HCT116 (cell line): ENCODE data around the gene TDRD9. TPM values are rescaled to one million over a fixed set of nuclear protein-coding genes. Genes with fewer than 3 reads are reported as not detected.

ENCODE experiments used
- ATAC-seq: fragments of 200-7000 bp; cut with Tn5 transposase; 2 replicates; pipeline ENCODE4 v1.9.1; 2020; ENCODE audit warnings: mild to moderate bottlenecking, moderate library complexity
- BruUV-seq: library from RNA; stranded (reverse); fragments of 400-500 nt; replicated peaks from 2 replicates; lab custom pipeline; 2021; lab: Mats Ljungman, UMichigan
- CTCF ChIA-PET: fragments of 300-600 bp; sonication (Branson Sonifier 250); formaldehyde crosslinking; loops from one replicate; lab custom pipeline; 2021; ENCODE audit warnings: antibody characterized with exemption; lab: Charles Lee
- POLR2A ChIA-PET: fragments of 300-600, 350-600 bp; sonication (Branson Sonifier 250); formaldehyde crosslinking; loops from one replicate; lab custom pipeline; 2021; ENCODE audit warnings: antibody characterized with exemption; lab: Charles Lee
- RAD21 ChIA-PET, 2 experiments: fragments of 300-600 bp; sonication (Branson Sonifier 250); formaldehyde crosslinking; loops; one replicate each; lab custom pipeline; 2023; ENCODE audit warnings: low total read pairs in 2 of 2; ENCODE audit not compliant: uncharacterized antibody in 2 of 2, unreplicated experiment in 2 of 2, low non-redundant PET in 1 of 2; lab: Charles Lee
- DNase-seq: peaks from one replicate; pipeline ENCODE4 v3.0.0-alpha.2; 2010; ENCODE audit warnings: low read depth, low spot score
- H2AFZ ChIP-seq: fragments of 200-600 bp; shearing (Covaris generic), sonication (generic); 2 replicates; pipeline ENCODE4 v1.6.1; 2017; ENCODE audit warnings: low read depth, mixed run types, mixed read lengths, antibody characterized with exemption, low read length; ENCODE audit not compliant: poor library complexity, severe bottlenecking
- H3K27ac ChIP-seq: 2 replicates; pipeline ENCODE4 v1.5.1; 2012; ENCODE audit warnings: low read depth, low read length
- H3K27me3 ChIP-seq: fragments of 200-600 bp; sonication (generic); 2 replicates; pipeline ENCODE4 v1.6.1; 2016; ENCODE audit warnings: mixed run types, low read length, mixed read lengths; ENCODE audit not compliant: insufficient read depth
- H3K36me3 ChIP-seq, 2 experiments: fragments of 200-500 bp in 1 of 2; fragments of 200-600 bp in 1 of 2; sonication (Bioruptor generic) in 1 of 2; sonication (generic) in 1 of 2; 2 replicates each; pipeline versions ENCODE4 v1.5.1 to v1.6.1; 2014 to 2016; ENCODE audit warnings: low read length in 2 of 2, inconsistent platforms in 1 of 2, mixed read lengths in 1 of 2, mixed run types in 1 of 2; ENCODE audit not compliant: insufficient read depth in 2 of 2, control insufficient read depth in 1 of 2
- H3K4me1 ChIP-seq, 2 experiments: fragments of 200-600 bp in 1 of 2; sonication (generic) in 1 of 2; 2 replicates each; pipeline versions ENCODE4 v1.5.1 to v1.6.1; 2012 to 2017; ENCODE audit warnings: low read length in 2 of 2, inconsistent platforms in 1 of 2, mild to moderate bottlenecking in 1 of 2, mixed read lengths in 1 of 2, mixed run types in 1 of 2, moderate library complexity in 1 of 2; ENCODE audit not compliant: insufficient read depth in 2 of 2, control insufficient read depth in 1 of 2
- H3K4me2 ChIP-seq: fragments of 200-600 bp; sonication (generic); 2 replicates; pipeline ENCODE4 v1.6.1; 2017; ENCODE audit warnings: mixed run types, low read length, mixed read lengths
- H3K4me3 ChIP-seq, 2 experiments: fragments of 200-600 bp in 1 of 2; sonication (generic) in 1 of 2; replicated peaks in 1 of 2; 2 replicates each; pipeline ENCODE4 v1.5.1; 2011 to 2016; ENCODE audit warnings: low read length in 2 of 2, control low read depth in 1 of 2, low read depth in 1 of 2, mild to moderate bottlenecking in 1 of 2, mixed read lengths in 1 of 2, mixed run types in 1 of 2
- H3K79me2 ChIP-seq: fragments of 200-600 bp; sonication (generic); 2 replicates; pipeline ENCODE4 v1.6.1; 2017; ENCODE audit warnings: mild to moderate bottlenecking, mixed run types, low read length, moderate library complexity, mixed read lengths; ENCODE audit not compliant: insufficient read depth
- H3K9ac ChIP-seq: fragments of 200-600 bp; sonication (generic); 2 replicates; pipeline ENCODE4 v1.6.1; 2016; ENCODE audit warnings: low read length, mixed read lengths
- H3K9me2 ChIP-seq: fragments of 200-600 bp; sonication (generic), shearing (Covaris generic); 2 replicates; pipeline ENCODE4 v1.6.1; 2017; ENCODE audit warnings: mixed run types, mild to moderate bottlenecking, moderate library complexity; ENCODE audit not compliant: insufficient read depth
- H3K9me3 ChIP-seq, 2 experiments: fragments of 200-500 bp in 1 of 2; fragments of 200-600 bp in 1 of 2; sonication (Bioruptor generic) in 1 of 2; sonication (generic) in 1 of 2; 2 replicates each; pipeline ENCODE4 v1.6.1; 2014 to 2017; ENCODE audit warnings: low read length in 2 of 2, mixed read lengths in 2 of 2, inconsistent platforms in 1 of 2, low read depth in 1 of 2, mild to moderate bottlenecking in 1 of 2, mixed run types in 1 of 2, moderate library complexity in 1 of 2; ENCODE audit not compliant: control insufficient read depth in 1 of 2, insufficient read depth in 1 of 2
- H4K20me1 ChIP-seq: fragments of 200-600 bp; sonication (generic), shearing (Covaris generic); 2 replicates; pipeline ENCODE4 v1.6.1; 2017; ENCODE audit warnings: mixed run types, mild to moderate bottlenecking, moderate library complexity; ENCODE audit not compliant: insufficient read depth
- ELF1 ChIP-seq: IDR thresholded peaks from 2 replicates; pipeline ENCODE4 v1.6.1; 2012; ENCODE audit warnings: low read depth, borderline replicate concordance
- FOSL1 ChIP-seq: IDR thresholded peaks from 2 replicates; pipeline ENCODE4 v1.6.1; 2012; ENCODE audit warnings: low read depth
- REST ChIP-seq: IDR thresholded peaks from 2 replicates; pipeline ENCODE4 v1.6.1; 2012; ENCODE audit warnings: low read depth
- SIN3A ChIP-seq: IDR thresholded peaks from 2 replicates; pipeline ENCODE4 v1.6.1; 2012; ENCODE audit warnings: low read depth
- SP1 ChIP-seq: IDR thresholded peaks from 2 replicates; pipeline ENCODE4 v1.6.1; 2012; ENCODE audit warnings: low read depth
- TCF7L2 ChIP-seq: IDR thresholded peaks from 2 replicates; pipeline ENCODE4 v1.7.0; 2011; ENCODE audit warnings: borderline replicate concordance, inconsistent platforms; ENCODE audit not compliant: insufficient read depth, insufficient read length; ENCODE audit errors: extremely low read depth
- YY1 ChIP-seq: IDR thresholded peaks from 2 replicates; pipeline ENCODE4 v1.6.1; 2011; ENCODE audit warnings: low read length, low read depth, moderate library complexity, mild to moderate bottlenecking; ENCODE audit not compliant: insufficient replicate concordance; ENCODE audit errors: extremely low read depth
- ZBTB33 ChIP-seq: IDR thresholded peaks from 2 replicates; pipeline ENCODE4 v1.6.1; 2011; ENCODE audit warnings: mild to moderate bottlenecking, low read length, moderate library complexity; ENCODE audit not compliant: insufficient replicate concordance; ENCODE audit errors: extremely low read depth
- ZFX ChIP-seq: fragments of 450-650 bp; IDR thresholded peaks from 2 replicates; pipeline ENCODE4 v1.6.1; 2017
- ZNF274 ChIP-seq: fragments of 200-500 bp; sonication (Bioruptor generic); IDR thresholded peaks from 2 replicates; pipeline ENCODE4 v1.6.1; 2014; ENCODE audit warnings: mild to moderate bottlenecking, low read depth, low read length, inconsistent platforms
- intact Hi-C: fragments of 100-400 bp; cut with micrococcal nuclease; formaldehyde crosslinking; loops from 2 replicates; pipeline ENCODE4 v1.10.0; 2022
- total RNA-seq: library from RNA; stranded (reverse); gene quantifications from one replicate; pipeline ENCODE4 v1.2.1, GENCODE V29; 2021; ENCODE audit not compliant: unreplicated experiment
- TF ChIP-seq, protein P1 (sequence below): IDR thresholded peaks from 2 replicates; pipeline ENCODE4 v1.6.1; 2012

Gene TDRD9
- total RNA-seq, 1 experiment from 2014 or later, result not detected

- H3K4me3 ChIP-seq, result no peak overlapping the region
- no peaks in the 10 kb centered on the region for H3K79me2 ChIP-seq
- H3K27ac ChIP-seq, result no peak overlapping the region
- no peak overlapping the region for H3K9ac ChIP-seq
- no peak for TF ChIP-seq ZFX
- no peak for TF ChIP-seq YY1
- TF ChIP-seq ZBTB33, result no peak
- no peak for TF ChIP-seq TCF7L2
- TF ChIP-seq, protein P1, sequence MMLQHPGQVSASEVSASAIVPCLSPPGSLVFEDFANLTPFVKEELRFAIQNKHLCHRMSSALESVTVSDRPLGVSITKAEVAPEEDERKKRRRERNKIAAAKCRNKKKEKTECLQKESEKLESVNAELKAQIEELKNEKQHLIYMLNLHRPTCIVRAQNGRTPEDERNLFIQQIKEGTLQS, result no peak
- TF ChIP-seq ZNF274, result no peak
- no peak for TF ChIP-seq SIN3A
- no peak for TF ChIP-seq REST
- no peak for TF ChIP-seq SP1
- no peak for TF ChIP-seq ELF1
- no peak for TF ChIP-seq FOSL1
- H3K27me3 ChIP-seq, result no peaks in the 10 kb centered on the region
- ChIA-PET POLR2A (no interaction called here), CTCF (no interaction called here), RAD21 (no interaction called here)
- DNase-seq (no peak), ATAC-seq (no peak)
- H3K4me2 ChIP-seq, result no peak overlapping the region
- H3K4me1 ChIP-seq, result peaks cover 7 to 14% of the 10 kb centered on the region in 2 experiments; a peak in 3 of 4 replicates
- no peaks in the 10 kb centered on the region for H3K9me3 ChIP-seq
- intact Hi-C loops, result no loop called here
- no peaks in the 10 kb centered on the region for H4K20me1 ChIP-seq
- BruUV-seq, result no TSS peak
- no peaks in the 10 kb centered on the region for H3K36me3 ChIP-seq
- no peak overlapping the region for H2AFZ ChIP-seq
- H3K9me2 ChIP-seq, result no peaks in the 10 kb centered on the region
These were observed 162.0 kb downstream of the TDRD9 start for GRCh38 chr14:104090071-104090748.
